IMR-90 (cell line): Measurements from ENCODE around the gene CCDC141.

Experiments used
- BHLHE40 ChIP-seq: fragments of 150-350 bp; IDR thresholded peaks from 2 replicates; pipeline ENCODE4 v1.6.1; 2016; ENCODE audit warnings: mild to moderate bottlenecking, low read depth, low read length
- CEBPB ChIP-seq: IDR thresholded peaks from 2 replicates; pipeline ENCODE4 v1.6.1; 2012; ENCODE audit warnings: low read depth, low read length, improper control_type of control experiment
- CHD1 ChIP-seq: IDR thresholded peaks from 2 replicates; pipeline ENCODE4 v1.6.1; 2012; ENCODE audit warnings: low read depth, low read length, improper control_type of control experiment
- FOS ChIP-seq: fragments of 150-350 bp; IDR thresholded peaks from 2 replicates; pipeline ENCODE4 v1.6.1; 2016; ENCODE audit warnings: low read depth, low read length
- MAFK ChIP-seq: IDR thresholded peaks from 2 replicates; pipeline ENCODE4 v1.6.1; 2012; ENCODE audit warnings: low read depth, low read length, improper control_type of control experiment
- MAZ ChIP-seq: IDR thresholded peaks from 2 replicates; pipeline ENCODE4 v1.6.1; 2012; ENCODE audit warnings: low read depth, mild to moderate bottlenecking, low read length, improper control_type of control experiment, moderate library complexity, borderline replicate concordance
- MXI1 ChIP-seq: IDR thresholded peaks from 2 replicates; pipeline ENCODE4 v1.6.1; 2012; ENCODE audit warnings: low read depth, mild to moderate bottlenecking, low read length, moderate library complexity, borderline replicate concordance
- POLR2A ChIP-seq: IDR thresholded peaks from 2 replicates; pipeline ENCODE4 v1.6.1; 2012; ENCODE audit warnings: mild to moderate bottlenecking, low read depth, low read length
- RAD21 ChIP-seq: IDR thresholded peaks from 2 replicates; pipeline ENCODE4 v1.6.1; 2012; ENCODE audit warnings: low read length, improper control_type of control experiment
- RCOR1 ChIP-seq: IDR thresholded peaks from 2 replicates; pipeline ENCODE4 v1.6.1; 2012; ENCODE audit warnings: mild to moderate bottlenecking, low read length, improper control_type of control experiment; ENCODE audit not compliant: insufficient replicate concordance
- RFX5 ChIP-seq: IDR thresholded peaks from 2 replicates; pipeline ENCODE4 v1.8.0; 2012; ENCODE audit warnings: low read depth, mild to moderate bottlenecking, low read length, moderate library complexity
- SMC3 ChIP-seq: fragments of 150-350 bp; IDR thresholded peaks from 2 replicates; pipeline ENCODE4 v1.6.1; 2016; ENCODE audit warnings: low read depth, mild to moderate bottlenecking, antibody characterized with exemption, low read length, moderate library complexity
- TF ChIP-seq, protein P1 (sequence below): conservative IDR thresholded peaks from 2 replicates; pipeline ENCODE4 v1.5.1; 2012; ENCODE audit warnings: mild to moderate bottlenecking, low read depth, low read length, improper control_type of control experiment

DNA sequence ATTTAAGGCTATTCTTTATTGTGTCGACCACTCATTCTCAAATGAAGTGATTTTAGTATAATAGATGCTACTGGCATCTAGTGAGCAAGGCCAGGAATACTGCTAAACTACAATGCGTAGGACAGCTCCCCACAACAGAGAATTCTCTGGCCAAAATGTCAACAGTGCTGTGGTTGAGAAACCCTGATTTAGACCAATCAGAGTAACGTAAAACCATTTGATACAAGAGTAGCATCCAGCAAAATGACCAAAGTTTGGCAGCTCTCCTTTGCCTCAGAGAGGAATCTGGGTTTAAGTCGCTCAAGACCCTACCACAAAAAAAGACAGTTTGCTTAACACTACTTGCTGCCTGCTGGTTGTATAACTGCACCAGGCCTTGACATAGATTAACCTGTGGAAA lies 205.7 kb downstream of the CCDC141 start:
- TF ChIP-seq, protein P1, sequence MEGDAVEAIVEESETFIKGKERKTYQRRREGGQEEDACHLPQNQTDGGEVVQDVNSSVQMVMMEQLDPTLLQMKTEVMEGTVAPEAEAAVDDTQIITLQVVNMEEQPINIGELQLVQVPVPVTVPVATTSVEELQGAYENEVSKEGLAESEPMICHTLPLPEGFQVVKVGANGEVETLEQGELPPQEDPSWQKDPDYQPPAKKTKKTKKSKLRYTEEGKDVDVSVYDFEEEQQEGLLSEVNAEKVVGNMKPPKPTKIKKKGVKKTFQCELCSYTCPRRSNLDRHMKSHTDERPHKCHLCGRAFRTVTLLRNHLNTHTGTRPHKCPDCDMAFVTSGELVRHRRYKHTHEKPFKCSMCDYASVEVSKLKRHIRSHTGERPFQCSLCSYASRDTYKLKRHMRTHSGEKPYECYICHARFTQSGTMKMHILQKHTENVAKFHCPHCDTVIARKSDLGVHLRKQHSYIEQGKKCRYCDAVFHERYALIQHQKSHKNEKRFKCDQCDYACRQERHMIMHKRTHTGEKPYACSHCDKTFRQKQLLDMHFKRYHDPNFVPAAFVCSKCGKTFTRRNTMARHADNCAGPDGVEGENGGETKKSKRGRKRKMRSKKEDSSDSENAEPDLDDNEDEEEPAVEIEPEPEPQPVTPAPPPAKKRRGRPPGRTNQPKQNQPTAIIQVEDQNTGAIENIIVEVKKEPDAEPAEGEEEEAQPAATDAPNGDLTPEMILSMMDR = no peak
- TF ChIP-seq MAZ (no peak), RCOR1 (no peak), POLR2A (no peak), RFX5 (no peak), RAD21 (no peak), MAFK (no peak), CEBPB (no peak), FOS (no peak), CHD1 (no peak), BHLHE40 (no peak), SMC3 (no peak), MXI1 (no peak)
